GM12878 (cell line): ENCODE data around the gene SARDH.

ENCODE experiments used
- CHD2 ChIP-seq: IDR thresholded peaks from 2 replicates; pipeline ENCODE4 v1.6.1; 2011; ENCODE audit warnings: low read depth, low read length, improper control_type of control experiment, borderline replicate concordance
- CREB1 ChIP-seq: IDR thresholded peaks from 2 replicates; pipeline ENCODE4 v1.6.1; 2012; ENCODE audit warnings: low read depth, mild to moderate bottlenecking, inconsistent platforms
- POLR2AphosphoS5 ChIP-seq: IDR thresholded peaks from 2 replicates; pipeline ENCODE4 v1.6.1; 2011; ENCODE audit warnings: mild to moderate bottlenecking, low read length, inconsistent platforms
- SKIL ChIP-seq: fragments of 450-650 bp; IDR thresholded peaks from 2 replicates; pipeline ENCODE4 v1.6.1; 2017; ENCODE audit warnings: mild to moderate bottlenecking, low read depth, inconsistent platforms; ENCODE audit not compliant: poor library complexity, severe bottlenecking
- TF ChIP-seq, protein P1 (sequence below), 3 experiments: IDR thresholded peaks in 2 of 3; conservative IDR thresholded peaks in 1 of 3; 2 replicates each; pipeline ENCODE4 v1.5.1; 2011; ENCODE audit warnings: low read depth in 3 of 3, low read length in 3 of 3, mild to moderate bottlenecking in 3 of 3, control low read depth in 2 of 3, moderate library complexity in 2 of 3, inconsistent platforms in 1 of 3, mixed read lengths in 1 of 3; ENCODE audit not compliant: control insufficient read depth in 2 of 3, insufficient read depth in 1 of 3; ENCODE audit errors: extremely low read depth in 1 of 3

DNA sequence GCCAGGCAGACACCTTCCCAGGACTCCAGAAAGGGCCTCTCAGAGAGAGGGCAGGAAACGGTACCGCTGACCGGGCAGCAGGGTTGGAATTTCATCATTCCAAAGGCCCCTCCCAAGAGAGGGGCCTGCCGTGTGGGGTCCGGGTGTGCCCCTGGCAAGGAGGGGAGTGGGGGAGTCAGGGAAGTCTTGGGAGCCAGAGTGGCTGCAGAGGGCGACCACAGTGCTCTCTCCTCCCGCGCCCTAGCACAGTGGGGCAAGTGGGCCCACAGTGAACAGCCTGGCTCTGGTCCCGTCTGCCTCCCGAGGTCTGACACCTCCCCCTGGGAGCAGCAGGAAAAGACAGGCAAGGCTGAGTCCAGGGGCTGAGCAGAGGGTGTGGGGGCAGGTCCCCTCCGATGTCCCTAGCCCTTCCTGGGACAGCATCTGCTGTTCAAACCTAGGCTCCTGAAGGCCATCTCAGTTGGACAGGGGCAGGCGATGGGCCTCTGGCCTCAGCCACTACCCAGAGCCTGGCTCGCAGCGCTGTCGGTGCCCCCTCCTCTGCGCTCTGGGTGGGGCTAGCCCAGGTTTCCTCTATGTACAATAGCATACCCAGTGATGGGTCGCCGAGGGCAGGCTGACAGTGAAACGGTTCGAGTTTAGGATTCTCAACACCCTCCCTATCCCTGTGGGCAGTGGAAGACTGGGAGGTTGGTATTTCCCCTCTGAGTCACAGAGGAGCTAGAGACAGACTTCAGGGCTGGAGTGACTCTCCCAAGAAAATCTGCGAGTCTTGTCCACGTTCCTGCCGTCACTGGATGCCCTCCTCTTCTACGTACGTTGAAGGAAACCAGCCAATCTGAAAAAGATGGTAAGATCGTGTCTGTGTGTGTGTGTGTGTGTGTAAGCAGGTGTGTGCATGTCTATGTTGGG, 25.4 kb upstream of the SARDH start:
- TF ChIP-seq CREB1 (no peak), POLR2AphosphoS5 (no peak), SKIL (no peak), CHD2 (no peak)
- TF ChIP-seq, protein P1, sequence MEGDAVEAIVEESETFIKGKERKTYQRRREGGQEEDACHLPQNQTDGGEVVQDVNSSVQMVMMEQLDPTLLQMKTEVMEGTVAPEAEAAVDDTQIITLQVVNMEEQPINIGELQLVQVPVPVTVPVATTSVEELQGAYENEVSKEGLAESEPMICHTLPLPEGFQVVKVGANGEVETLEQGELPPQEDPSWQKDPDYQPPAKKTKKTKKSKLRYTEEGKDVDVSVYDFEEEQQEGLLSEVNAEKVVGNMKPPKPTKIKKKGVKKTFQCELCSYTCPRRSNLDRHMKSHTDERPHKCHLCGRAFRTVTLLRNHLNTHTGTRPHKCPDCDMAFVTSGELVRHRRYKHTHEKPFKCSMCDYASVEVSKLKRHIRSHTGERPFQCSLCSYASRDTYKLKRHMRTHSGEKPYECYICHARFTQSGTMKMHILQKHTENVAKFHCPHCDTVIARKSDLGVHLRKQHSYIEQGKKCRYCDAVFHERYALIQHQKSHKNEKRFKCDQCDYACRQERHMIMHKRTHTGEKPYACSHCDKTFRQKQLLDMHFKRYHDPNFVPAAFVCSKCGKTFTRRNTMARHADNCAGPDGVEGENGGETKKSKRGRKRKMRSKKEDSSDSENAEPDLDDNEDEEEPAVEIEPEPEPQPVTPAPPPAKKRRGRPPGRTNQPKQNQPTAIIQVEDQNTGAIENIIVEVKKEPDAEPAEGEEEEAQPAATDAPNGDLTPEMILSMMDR (IDR thresholded peaks at IDR 0.05 in 2 of 3, conservative IDR thresholded peaks at IDR 0.05 in 1 of 3; ENCODE audit: control insufficient read depth in 2 of 3, extremely low read depth in 1 of 3, insufficient read depth in 1 of 3, low read depth in 3 of 3, low read length in 3 of 3), result no peak
